H1 (cell line): ENCODE measurements around the gene SLC8A3. TPM values are rescaled to one million over a fixed set of nuclear protein-coding genes. Genes with fewer than 3 reads are reported as not detected.

Experiments
- CTCF ChIA-PET: fragments of 300-600 bp; sonication (Branson Sonifier 250); formaldehyde crosslinking; loops from one replicate; lab custom pipeline; 2021; ENCODE audit not compliant: partially characterized antibody; lab: Charles Lee
- POLR2A ChIA-PET: fragments of 300-600 bp; sonication (Branson Sonifier 250); formaldehyde crosslinking; loops from one replicate; lab custom pipeline; 2021; ENCODE audit warnings: inconsistent platforms; ENCODE audit not compliant: partially characterized antibody; lab: Charles Lee
- DNase-seq, 2 experiments: peaks; one replicate each; pipeline versions ENCODE4 v3.0.0 to v3.0.0-alpha.2; 2010 to 2022; ENCODE audit warnings: low spot score in 2 of 2, low read depth in 1 of 2, mixed read lengths in 1 of 2
- FAIRE-seq: peaks from 2 replicates; lab custom pipeline; 2011; peaks lifted over from hg19 to GRCh38; lab: Jason Lieb, UNC
- H2AFZ ChIP-seq: 2 replicates; pipeline ENCODE4 v1.8.1; 2012; ENCODE audit warnings: low read length, inconsistent platforms
- H2AK5ac ChIP-seq: 2 replicates; pipeline ENCODE4 v1.6.1; 2013; ENCODE audit warnings: low read depth, low read length
- H2BK120ac ChIP-seq: replicated peaks from 2 replicates; pipeline ENCODE3; 2013; ENCODE audit warnings: low read depth, low read length, inconsistent platforms
- H2BK12ac ChIP-seq: 2 replicates; pipeline ENCODE4 v1.6.1; 2013; ENCODE audit warnings: low read depth, low read length
- H2BK15ac ChIP-seq: 2 replicates; pipeline ENCODE4 v1.6.1; 2013; ENCODE audit warnings: low read length
- H2BK20ac ChIP-seq: 2 replicates; pipeline ENCODE4 v1.6.1; 2013; ENCODE audit warnings: low read length
- H2BK5ac ChIP-seq: 2 replicates; pipeline ENCODE4 v1.6.1; 2013; ENCODE audit warnings: low read depth, low read length
- H3K14ac ChIP-seq: 2 replicates; pipeline ENCODE4 v1.6.1; 2013; ENCODE audit warnings: inconsistent platforms; ENCODE audit not compliant: insufficient read length
- H3K18ac ChIP-seq: 2 replicates; pipeline ENCODE4 v1.6.1; 2013; ENCODE audit warnings: low read length; ENCODE audit errors: extremely low read depth
- H3K23ac ChIP-seq: 2 replicates; pipeline ENCODE4 v1.6.1; 2013; ENCODE audit warnings: inconsistent platforms; ENCODE audit not compliant: insufficient read length
- H3K23me2 ChIP-seq: 2 replicates; pipeline ENCODE4 v1.6.1; 2013; ENCODE audit warnings: low read depth, low read length
- H3K27ac ChIP-seq: 2 replicates; pipeline ENCODE4 v1.6.1; 2011; ENCODE audit warnings: low read depth, low read length, inconsistent platforms
- H3K27me3 ChIP-seq, 4 experiments: replicated peaks in 1 of 4; 1 replicate in 1 of 4; 2 replicates in 3 of 4; pipeline versions ENCODE4 v1.6.1 to v1.8.1; 2011 to 2013; ENCODE audit warnings: low read length in 3 of 4, mild to moderate bottlenecking in 3 of 4, inconsistent platforms in 2 of 4, mixed read lengths in 2 of 4, moderate library complexity in 1 of 4; ENCODE audit not compliant: control insufficient read depth in 3 of 4, insufficient read depth in 3 of 4; ENCODE audit errors: extremely low read depth in 1 of 4
- H3K36me3 ChIP-seq, 4 experiments: 2 replicates each; pipeline versions ENCODE4 v1.6.1 to v1.8.1; 2011 to 2013; ENCODE audit warnings: mild to moderate bottlenecking in 4 of 4, low read length in 3 of 4, moderate library complexity in 2 of 4, control low read depth in 1 of 4, inconsistent platforms in 1 of 4; ENCODE audit not compliant: insufficient read depth in 4 of 4, control insufficient read depth in 2 of 4
- H3K4ac ChIP-seq: replicated peaks from 2 replicates; pipeline ENCODE3; 2013; ENCODE audit warnings: low read length, low read depth, mixed read lengths, inconsistent platforms; ENCODE audit not compliant: insufficient read length
- H3K4me1 ChIP-seq, 4 experiments: replicated peaks in 1 of 4; 1 replicate in 1 of 4; 2 replicates in 3 of 4; pipeline versions ENCODE4 v1.6.1 to v1.8.1; 2011 to 2013; ENCODE audit warnings: low read length in 3 of 4, inconsistent platforms in 2 of 4, mixed read lengths in 1 of 4; ENCODE audit not compliant: insufficient read depth in 4 of 4, control insufficient read depth in 3 of 4
- H3K4me2 ChIP-seq, 2 experiments: 2 replicates each; pipeline versions ENCODE4 v1.6.1 to v1.8.1; 2011 to 2013; ENCODE audit warnings: low read depth in 2 of 2, low read length in 2 of 2, control low read depth in 1 of 2, inconsistent platforms in 1 of 2, mild to moderate bottlenecking in 1 of 2; ENCODE audit not compliant: insufficient read depth in 1 of 2
- H3K4me3 ChIP-seq, 4 experiments: fragments of 200-600, 300-600 bp in 1 of 4; sonication (generic), shearing (Covaris generic), sonication (Bioruptor Twin) in 1 of 4; 2 replicates each; pipeline versions ENCODE4 v1.5.1 to v1.8.1; 2011 to 2016; ENCODE audit warnings: low read length in 4 of 4, low read depth in 3 of 4, control low read depth in 2 of 4, inconsistent platforms in 2 of 4, mild to moderate bottlenecking in 2 of 4, mixed read lengths in 1 of 4, moderate library complexity in 1 of 4; ENCODE audit not compliant: insufficient read depth in 2 of 4; ENCODE audit errors: extremely low read depth in 1 of 4
- H3K56ac ChIP-seq: replicated peaks from 2 replicates; pipeline ENCODE3; 2013; ENCODE audit warnings: low read depth, mild to moderate bottlenecking, mixed read lengths, low read length, inconsistent platforms; ENCODE audit not compliant: insufficient read length
- H3K79me1 ChIP-seq: 2 replicates; pipeline ENCODE4 v1.6.1; 2013; ENCODE audit warnings: low read depth, low read length, control low read depth
- H3K79me2 ChIP-seq, 2 experiments: 2 replicates each; pipeline versions ENCODE4 v1.6.1 to v1.8.1; 2012 to 2013; ENCODE audit warnings: low read length in 2 of 2, mild to moderate bottlenecking in 2 of 2, inconsistent platforms in 1 of 2; ENCODE audit not compliant: insufficient read depth in 2 of 2, control insufficient read depth in 1 of 2
- H3K9ac ChIP-seq, 4 experiments: replicated peaks in 1 of 4; 1 replicate in 1 of 4; 2 replicates in 3 of 4; pipeline versions ENCODE4 v1.6.1 to v1.8.1; 2011 to 2013; ENCODE audit warnings: low read depth in 3 of 4, low read length in 3 of 4, control low read depth in 2 of 4, mild to moderate bottlenecking in 2 of 4, moderate library complexity in 2 of 4, inconsistent platforms in 1 of 4; ENCODE audit errors: extremely low read depth in 1 of 4
- H3K9me3 ChIP-seq, 2 experiments: 2 replicates each; pipeline versions ENCODE4 v1.6.1 to v1.8.1; 2012 to 2013; ENCODE audit warnings: mild to moderate bottlenecking in 2 of 2, moderate library complexity in 2 of 2, control low read depth in 1 of 2, inconsistent platforms in 1 of 2, low read depth in 1 of 2, low read length in 1 of 2, mixed read lengths in 1 of 2; ENCODE audit not compliant: insufficient read depth in 2 of 2
- H4K20me1 ChIP-seq, 2 experiments: replicated peaks in 1 of 2; 2 replicates each; pipeline versions ENCODE3 to v1.8.1; 2011 to 2013; ENCODE audit warnings: inconsistent platforms in 2 of 2, low read length in 2 of 2, mild to moderate bottlenecking in 1 of 2; ENCODE audit not compliant: insufficient read depth in 2 of 2, control insufficient read depth in 1 of 2
- H4K5ac ChIP-seq: 2 replicates; pipeline ENCODE4 v1.6.1; 2013; ENCODE audit warnings: low read length, low read depth, mixed read lengths, inconsistent platforms; ENCODE audit not compliant: insufficient read length
- H4K8ac ChIP-seq: 2 replicates; pipeline ENCODE4 v1.8.0; 2013; ENCODE audit warnings: mild to moderate bottlenecking, moderate library complexity, low read length, inconsistent platforms; ENCODE audit not compliant: insufficient read depth; ENCODE audit errors: extremely low read depth
- H4K91ac ChIP-seq: replicated peaks from 2 replicates; pipeline ENCODE3; 2013; ENCODE audit warnings: low read length, mixed read lengths, inconsistent platforms; ENCODE audit not compliant: insufficient read length
- BACH1 ChIP-seq: IDR thresholded peaks from 2 replicates; pipeline ENCODE4 v1.6.1; 2012; ENCODE audit warnings: low read length, improper control_type of control experiment
- JUND ChIP-seq: IDR thresholded peaks from 2 replicates; pipeline ENCODE4 v1.6.1; 2011; ENCODE audit warnings: mild to moderate bottlenecking, improper control_type of control experiment, low read length
- NANOG ChIP-seq: IDR thresholded peaks from 2 replicates; pipeline ENCODE4 v1.6.1; 2011; ENCODE audit warnings: low read length, low read depth, mild to moderate bottlenecking, inconsistent platforms; ENCODE audit not compliant: insufficient read depth, poor library complexity, severe bottlenecking
- RXRA ChIP-seq: IDR thresholded peaks from 2 replicates; pipeline ENCODE4 v1.6.1; 2011; ENCODE audit warnings: low read depth, mild to moderate bottlenecking, low read length, moderate library complexity; ENCODE audit not compliant: insufficient read depth
- SAP30 ChIP-seq: fragments of 300-600 bp; sonication (generic); IDR thresholded peaks from 2 replicates; pipeline ENCODE4 v1.7.1; 2012; ENCODE audit warnings: low read length, moderate library complexity, mild to moderate bottlenecking, inconsistent platforms; ENCODE audit not compliant: insufficient read depth, insufficient replicate concordance
- SIX5 ChIP-seq: IDR thresholded peaks from 2 replicates; pipeline ENCODE4 v1.6.1; 2011; ENCODE audit warnings: mild to moderate bottlenecking, low read depth, low read length
- SUZ12 ChIP-seq: fragments of 200-600 bp; sonication (generic); IDR thresholded peaks from 2 replicates; pipeline ENCODE4 v1.6.1; 2012; ENCODE audit warnings: mild to moderate bottlenecking, inconsistent platforms, low read length, moderate library complexity, mixed read lengths
- TEAD4 ChIP-seq: IDR thresholded peaks from 2 replicates; pipeline ENCODE4 v1.6.1; 2012; ENCODE audit warnings: low read depth, low read length, inconsistent platforms, mixed read lengths
- USF2 ChIP-seq: IDR thresholded peaks from 2 replicates; pipeline ENCODE4 v1.6.1; 2011; ENCODE audit warnings: low read length, improper control_type of control experiment
- ZNF274 ChIP-seq: IDR thresholded peaks from 2 replicates; pipeline ENCODE4 v1.7.0; 2012; ENCODE audit warnings: low read length, borderline replicate concordance; ENCODE audit errors: extremely low read depth
- WGBS, 2 experiments: shearing (Covaris generic) in 1 of 2; methylation state at CpG; one replicate each; pipeline versions ENCODE4 v1.1.6 to v1.1.7; 2013 to 2015; ENCODE audit warnings: low lambda C conversion rate in 2 of 2, mixed read lengths in 2 of 2, inconsistent platforms in 1 of 2, low coverage in 1 of 2, missing lambda C conversion rate in 1 of 2; ENCODE audit not compliant: insufficient replicate concordance in 2 of 2, insufficient coverage in 1 of 2, insufficient read length in 1 of 2; ENCODE audit errors: extremely low coverage in 1 of 2, missing lambda C conversion rate in 1 of 2; 5-methylcytosine and 5-hydroxymethylcytosine counted together
- polyA plus RNA-seq, 7 experiments: library from polyadenylated mRNA; depleted of rRNA in 3 of 7; stranded (reverse) in 5 of 7; unstranded in 2 of 7; fragments of >200 nt in 5 of 7; fragments of 200-250 nt in 2 of 7; gene quantifications; 1 replicate in 5 of 7; 2 replicates in 1 of 7; 4 replicates in 1 of 7; pipeline versions ENCODE4 v1.2.1 to v1.2.3, GENCODE V29; 2011 to 2013; ENCODE audit warnings: missing spikeins in 2 of 7, mixed read lengths in 2 of 7
- total RNA-seq: library from RNA; stranded (reverse); fragmentation: NEBNext Ultra II Directional; extraction: Animal tissue kit (Norgen Biotek cat#: 25700); gene quantifications from 2 replicates; pipeline ENCODE4 v1.2.1, GENCODE V29; 2021

Gene SLC8A3
- total and polyA plus RNA-seq, 2 of the 8 experiments (the other 6 are each of a cell fraction or from before 2014, with no cell fraction given), result 0.38 to 1.1 TPM

- Histone ChIP-seq H3K79me2 (no peaks in the 10 kb centered on the region), H2BK12ac (no peak overlapping the region), H3K4ac (no peak overlapping the region), H2AK5ac (no peak overlapping the region), H3K27me3 (no peaks in the 10 kb centered on the region), H3K4me1 (peaks cover 0 to 4% (median 0%) of the 10 kb centered on the region in 4 experiments; a peak in 1 of 7 replicates), H2BK120ac (no peak overlapping the region), H3K9me3 (no peaks in the 10 kb centered on the region), H2BK15ac (no peak overlapping the region), H3K79me1 (no peaks in the 10 kb centered on the region), H3K14ac (no peak overlapping the region), H3K18ac (no peak overlapping the region), H3K23ac (no peak overlapping the region), H4K20me1 (no peaks in the 10 kb centered on the region), H2BK20ac (no peak overlapping the region), H3K27ac (no peak overlapping the region), H4K8ac (no peak overlapping the region), H3K56ac (no peak overlapping the region), H4K91ac (no peak overlapping the region), H3K23me2 (no peaks in the 10 kb centered on the region), H3K9ac (no peak overlapping the region), H2BK5ac (no peak overlapping the region)
- POLR2A ChIA-PET, result no interaction called here
- no peak for DNase-seq
- 81% methylated on average over 3 of the region's 3 CpGs; no CpG with 5 or more reads in 1 of the 2 experiments for WGBS, 2 experiments
- no peak for TF ChIP-seq RXRA
- TF ChIP-seq TEAD4, result no peak
- TF ChIP-seq NANOG, result no peak
- TF ChIP-seq ZNF274, result no peak
- no peak for TF ChIP-seq BACH1
- TF ChIP-seq SAP30, result no peak
- TF ChIP-seq SIX5, result no peak
- no peak for TF ChIP-seq JUND
- no peak for TF ChIP-seq USF2
- no peak for TF ChIP-seq SUZ12
- TF ChIP-seq, all 59 proteins: peak for 0
- Histone ChIP-seq H3K36me3 (no peaks in the 10 kb centered on the region), H2AFZ (no peak overlapping the region), H3K4me2 (no peak overlapping the region), H3K4me3 (no peak overlapping the region), H4K5ac (no peak overlapping the region)
- CTCF ChIA-PET, result interaction anchor here (1.1 to 1.4 kb wide), 2 partner anchors 41 to 180 kb away, joined by 3 read pairs; no protein-coding TSS in a partner anchor
- no peak for FAIRE-seq
These were observed 51.0 kb downstream of the SLC8A3 start for GRCh38 chr14:70137788-70138187.
